GM21381 (cell line): ENCODE measurements around the gene SLC30A2.
"Not testable (repeated sequence)": the region's sequence is repeated elsewhere in the genome, so short reads cannot be mapped to it uniquely, and the experiment has no call there.

Experiments
- ATAC-seq: cut with Tn5 transposase; IDR thresholded peaks from one replicate; pipeline ENCODE4 v1.9.1; 2021; ENCODE audit warnings: mild to moderate bottlenecking, moderate library complexity; ENCODE audit not compliant: unreplicated experiment

Gene SLC30A2

GRCh38 chr1:26045722-26046245, at the start of gene SLC30A2:
Gene SLC30A2, minus strand, starts transcription at chr1:26046118. Its CDS starts 222 bp downstream, at chr1:26045896.
- no peak for ATAC-seq

- ATAC-seq: no peak
These were observed 48.9 kb upstream of the SLC30A2 start for GRCh38 chr1:26094677-26095383.

- ATAC-seq: no peak
These were observed 48.3 kb upstream of the SLC30A2 start for GRCh38 chr1:26094076-26094669.

GRCh38 chr1:26093569-26093968, 47.7 kb upstream of the SLC30A2 start:
- ATAC-seq: not testable (repeated sequence)

- ATAC-seq: no peak
These were observed 46.5 kb upstream of the SLC30A2 start for GRCh38 chr1:26092422-26092821.

- ATAC-seq: no peak
These were observed 45.0 kb upstream of the SLC30A2 start for GRCh38 chr1:26090893-26091292.

- no peak for ATAC-seq
These were observed 43.2 kb upstream of the SLC30A2 start for GRCh38 chr1:26089125-26089524.

GRCh38 chr1:26084844-26085243, 38.9 kb upstream of the SLC30A2 start:
- ATAC-seq: no peak

GRCh38 chr1:26084091-26084561, 38.2 kb upstream of the SLC30A2 start:
- no peak for ATAC-seq

- no peak for ATAC-seq
These were observed 37.3 kb upstream of the SLC30A2 start for GRCh38 chr1:26083208-26083607.

- ATAC-seq: no peak
These were observed 36.1 kb upstream of the SLC30A2 start for GRCh38 chr1:26082020-26082350.

- no peak for ATAC-seq
These were observed 35.5 kb upstream of the SLC30A2 start for GRCh38 chr1:26081267-26082019.

GRCh38 chr1:26079960-26080814, 34.3 kb upstream of the SLC30A2 start:
- ATAC-seq: no peak

- ATAC-seq: no peak
These were observed 33.3 kb upstream of the SLC30A2 start for GRCh38 chr1:26079178-26079563.

GRCh38 chr1:26078286-26079177, 32.6 kb upstream of the SLC30A2 start:
- no peak for ATAC-seq

- ATAC-seq: no peak
These were observed 31.6 kb upstream of the SLC30A2 start for GRCh38 chr1:26077524-26077923.

GRCh38 chr1:26075421-26076144, 29.7 kb upstream of the SLC30A2 start:
- ATAC-seq: no peak

- ATAC-seq: no peak
These were observed 26.4 kb upstream of the SLC30A2 start for GRCh38 chr1:26072305-26072704.

GRCh38 chr1:26070963-26071342, 25.0 kb upstream of the SLC30A2 start:
- ATAC-seq: no peak
